OCI-LY7 (cell line): ENCODE data around the gene DDX10. TPM values are rescaled to one million over a fixed set of nuclear protein-coding genes. Genes with fewer than 3 reads are reported as not detected.

Experiments used
- BruUV-seq: library from RNA; stranded (reverse); fragments of 400-500 nt; replicated peaks from 2 replicates; lab custom pipeline; 2021; lab: Mats Ljungman, UMichigan
- CTCF ChIA-PET: fragments of 300-600 bp; sonication (Branson Sonifier 250); formaldehyde crosslinking; loops from one replicate; lab custom pipeline; 2022; ENCODE audit warnings: antibody characterized with exemption; ENCODE audit not compliant: unreplicated experiment; lab: Charles Lee
- POLR2A ChIA-PET: fragments of 300-600 bp; sonication (Branson Sonifier 250); formaldehyde crosslinking; loops from one replicate; lab custom pipeline; 2022; ENCODE audit warnings: antibody characterized with exemption; lab: Charles Lee
- DNase-seq: peaks from one replicate; pipeline ENCODE4 v3.0.0-alpha.2; 2015; ENCODE audit warnings: low spot score
- H2AFZ ChIP-seq: fragments of 200-600 bp; sonication (generic), shearing (Covaris generic); 2 replicates; pipeline ENCODE4 v1.6.1; 2014; ENCODE audit warnings: mild to moderate bottlenecking, antibody characterized with exemption, low read length, moderate library complexity
- H3K27ac ChIP-seq: fragments of 200-600 bp; sonication (generic); 2 replicates; pipeline ENCODE4 v1.5.1; 2014; ENCODE audit warnings: mixed run types, low read depth, mild to moderate bottlenecking, moderate library complexity, low read length, inconsistent platforms; ENCODE audit not compliant: poor library complexity, severe bottlenecking
- H3K36me3 ChIP-seq: fragments of 200-600 bp; sonication (generic); 2 replicates; pipeline ENCODE4 v1.6.1; 2014; ENCODE audit warnings: mild to moderate bottlenecking, antibody characterized with exemption, low read length, moderate library complexity, mixed read lengths; ENCODE audit not compliant: insufficient read depth
- H3K4me1 ChIP-seq: fragments of 200-600 bp; sonication (generic); 2 replicates; pipeline ENCODE4 v1.5.1; 2014; ENCODE audit warnings: mild to moderate bottlenecking, low read length; ENCODE audit not compliant: insufficient read depth, poor library complexity, severe bottlenecking
- H3K4me2 ChIP-seq: fragments of 200-600 bp; sonication (generic); 2 replicates; pipeline ENCODE4 v1.6.1; 2014; ENCODE audit warnings: mild to moderate bottlenecking, low read length
- H3K4me3 ChIP-seq: fragments of 200-600 bp; sonication (generic); 2 replicates; pipeline ENCODE4 v1.5.1; 2014; ENCODE audit warnings: mild to moderate bottlenecking, low read depth, low read length; ENCODE audit not compliant: poor library complexity, severe bottlenecking
- H3K79me2 ChIP-seq: fragments of 200-600 bp; sonication (generic); 2 replicates; pipeline ENCODE4 v1.6.1; 2016; ENCODE audit warnings: low read depth, mild to moderate bottlenecking, low read length, moderate library complexity, mixed read lengths; ENCODE audit not compliant: insufficient read depth
- H3K9me2 ChIP-seq: fragments of 200-600 bp; sonication (generic); 2 replicates; pipeline ENCODE4 v1.6.1; 2016; ENCODE audit warnings: mild to moderate bottlenecking, low read length, mixed read lengths; ENCODE audit not compliant: insufficient read depth
- H3K9me3 ChIP-seq: fragments of 200-600 bp; sonication (generic); 2 replicates; pipeline ENCODE4 v1.6.1; 2014; ENCODE audit warnings: mild to moderate bottlenecking, mixed run types, low read length, mixed read lengths
- H4K20me1 ChIP-seq: fragments of 200-600 bp; sonication (generic); 2 replicates; pipeline ENCODE4 v1.6.1; 2014; ENCODE audit warnings: mild to moderate bottlenecking, antibody characterized with exemption, low read length, moderate library complexity, mixed read lengths; ENCODE audit not compliant: insufficient read depth
- CTCF ChIP-seq: fragments of 200-600 bp; sonication (generic); conservative IDR thresholded peaks from 2 replicates; pipeline ENCODE4 v1.5.1; 2014; ENCODE audit warnings: mild to moderate bottlenecking, antibody characterized with exemption, low read length, moderate library complexity, mixed read lengths
- EZH2phosphoT487 ChIP-seq: fragments of 200-600 bp; sonication (generic); IDR thresholded peaks from 2 replicates; pipeline ENCODE4 v1.6.1; 2018; ENCODE audit warnings: low read depth, borderline replicate concordance, mild to moderate bottlenecking, mixed run types, antibody characterized with exemption, low read length, moderate library complexity, mixed read lengths
- intact Hi-C: fragments of 100-400 bp; cut with micrococcal nuclease; formaldehyde crosslinking; loops from one replicate; pipeline ENCODE4 v1.10.0; 2022; ENCODE audit not compliant: unreplicated experiment
- total RNA-seq, 2 experiments: library from RNA; depleted of rRNA in 1 of 2; stranded (reverse); fragments of >200 nt in 1 of 2; shearing (Covaris generic) in 1 of 2; gene quantifications; 2 replicates each; pipeline ENCODE4 v1.2.3, GENCODE V29; 2014 to 2022

DDX10 gene
- total RNA-seq, 2 experiments from 2014 or later: 46.5 to 48.7 TPM

GRCh38 chr11:108906329-108906728, 241.5 kb downstream of the DDX10 start:
- no peak for TF ChIP-seq CTCF
- TF ChIP-seq EZH2phosphoT487: no peak
- Histone ChIP-seq H3K27ac (no peak overlapping the region), H3K4me1 (no peaks in the 10 kb centered on the region), H3K4me3 (no peak overlapping the region), H2AFZ (no peak overlapping the region), H3K9me3 (no peaks in the 10 kb centered on the region), H3K36me3 (no peaks in the 10 kb centered on the region), H3K9me2 (no peaks in the 10 kb centered on the region), H3K79me2 (no peaks in the 10 kb centered on the region), H3K4me2 (no peak overlapping the region), H4K20me1 (no peaks in the 10 kb centered on the region)
- CTCF ChIA-PET: no interaction called here
- no TSS peak for BruUV-seq
- DNase-seq: no peak
- POLR2A ChIA-PET: no interaction called here
- intact Hi-C loops: no loop called here

DNA sequence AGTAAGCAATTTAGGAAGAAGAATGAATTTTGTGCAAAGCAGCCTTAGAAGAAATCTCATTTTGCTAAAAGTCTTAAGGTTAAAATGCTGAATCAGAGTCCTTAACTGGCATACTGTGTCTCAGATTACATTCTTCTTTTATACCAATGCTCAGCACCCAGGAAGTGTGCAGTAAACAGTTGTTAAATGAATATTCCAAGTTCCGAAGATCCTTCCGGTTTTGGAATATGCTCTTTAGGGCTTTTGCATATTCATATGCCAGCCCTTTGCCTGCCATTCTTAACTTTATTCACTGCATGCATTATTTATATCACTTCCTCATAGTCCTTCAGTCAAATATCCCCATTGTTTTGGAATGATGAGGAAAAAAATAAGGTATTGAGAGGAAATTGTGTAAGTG, 242.0 kb downstream of the DDX10 start:
- no TSS peak for BruUV-seq
- no peaks in the 10 kb centered on the region for H3K9me2 ChIP-seq
- no peak overlapping the region for H2AFZ ChIP-seq
- no peaks in the 10 kb centered on the region for H3K79me2 ChIP-seq
- H3K4me1 ChIP-seq: no peaks in the 10 kb centered on the region
- H3K4me2 ChIP-seq: no peak overlapping the region
- no peak for TF ChIP-seq EZH2phosphoT487
- no peak for TF ChIP-seq CTCF
- no peak for DNase-seq
- no peaks in the 10 kb centered on the region for H3K9me3 ChIP-seq
- intact Hi-C loops: no loop called here
- POLR2A ChIA-PET: interaction anchor here (0.6 kb wide), 1 partner anchor 253 kb away, joined by 3 read pairs; no protein-coding TSS in a partner anchor
- CTCF ChIA-PET: no interaction called here
- H3K36me3 ChIP-seq: no peaks in the 10 kb centered on the region
- no peak overlapping the region for H3K4me3 ChIP-seq
- H3K27ac ChIP-seq: no peak overlapping the region
- H4K20me1 ChIP-seq: no peaks in the 10 kb centered on the region

GRCh38 chr11:108909041-108909440, 244.2 kb downstream of the DDX10 start:
- ChIA-PET CTCF (interaction anchor here (0.7 kb wide), 1 partner anchor 10 kb away, joined by 3 read pairs; no protein-coding TSS in a partner anchor), POLR2A (no interaction called here)
- DNase-seq: no peak
- Histone ChIP-seq H4K20me1 (no peaks in the 10 kb centered on the region), H3K36me3 (no peaks in the 10 kb centered on the region), H3K79me2 (no peaks in the 10 kb centered on the region), H2AFZ (no peak overlapping the region), H3K4me1 (no peaks in the 10 kb centered on the region), H3K9me2 (no peaks in the 10 kb centered on the region), H3K4me2 (no peak overlapping the region), H3K27ac (no peak overlapping the region), H3K9me3 (no peaks in the 10 kb centered on the region), H3K4me3 (no peak overlapping the region)
- intact Hi-C loops: no loop called here
- BruUV-seq: no TSS peak
- no peak for TF ChIP-seq EZH2phosphoT487
- no peak for TF ChIP-seq CTCF
